ENCODE data around the gene C11orf24. TPM values are rescaled to one million over a fixed set of nuclear protein-coding genes. Genes with fewer than 3 reads are reported as not detected.

Gene C11orf24
- 10 to 100 TPM; 22.2 to 30.3 (median 27.6) TPM for polyA plus RNA-seq (ENCODE audit: insufficient read length in 4 of 4)

- DNase-seq (ENCODE audit: low read depth in 4 of 4, low spot score in 2 of 4): peak; percentile 79 to 90 (median 88)
Measured at GRCh38 chr11:68271781-68272608, at the start of gene C11orf24. TSS of gene C11orf24 (minus strand) at chr11:68271973. CDS start at chr11:68263767, 8,206 bp downstream.

GRCh38 chr11:68317147-68317785, 45.5 kb upstream of the C11orf24 start:
- no peak for DNase-seq (ENCODE audit: low read depth in 4 of 4, low spot score in 2 of 4)

GRCh38 chr11:68315171-68315920, 43.6 kb upstream of the C11orf24 start:
- DNase-seq (ENCODE audit: low read depth in 4 of 4, low spot score in 2 of 4): no peak

- DNase-seq (ENCODE audit: low read depth in 4 of 4, low spot score in 2 of 4): no peak
Measured at GRCh38 chr11:68314203-68315170, 42.7 kb upstream of the C11orf24 start.

- no peak for DNase-seq (ENCODE audit: low read depth in 4 of 4, low spot score in 2 of 4)
Measured at GRCh38 chr11:68313574-68314202, 41.9 kb upstream of the C11orf24 start.

GRCh38 chr11:68312780-68313573, 41.2 kb upstream of the C11orf24 start:
- no peak for DNase-seq (ENCODE audit: low read depth in 4 of 4, low spot score in 2 of 4)

GRCh38 chr11:68312117-68312779, 40.5 kb upstream of the C11orf24 start, which contains the start of gene LRP5:
TSS of gene LRP5 (plus strand) at chr11:68312591. CDS start at chr11:68312715, 124 bp downstream.
- DNase-seq (ENCODE audit: low read depth in 4 of 4, low spot score in 2 of 4): no peak

GRCh38 chr11:68311160-68312116, 39.7 kb upstream of the C11orf24 start:
- DNase-seq (ENCODE audit: low read depth in 4 of 4, low spot score in 2 of 4): no peak

GRCh38 chr11:68309621-68310185, 37.9 kb upstream of the C11orf24 start:
- no peak for DNase-seq (ENCODE audit: low read depth in 4 of 4, low spot score in 2 of 4)

GRCh38 chr11:68308068-68308467, 36.3 kb upstream of the C11orf24 start:
- no peak for DNase-seq (ENCODE audit: low read depth in 4 of 4, low spot score in 2 of 4)

- DNase-seq (ENCODE audit: low read depth in 4 of 4, low spot score in 2 of 4): no peak
Measured at GRCh38 chr11:68306636-68307035, 34.9 kb upstream of the C11orf24 start.

- no peak for DNase-seq (ENCODE audit: low read depth in 4 of 4, low spot score in 2 of 4)
Measured at GRCh38 chr11:68303982-68304780, 32.4 kb upstream of the C11orf24 start.

GRCh38 chr11:68303083-68303482, 31.3 kb upstream of the C11orf24 start:
- DNase-seq (ENCODE audit: low read depth in 4 of 4, low spot score in 2 of 4): no peak

- no peak for DNase-seq (ENCODE audit: low read depth in 4 of 4, low spot score in 2 of 4)
Measured at GRCh38 chr11:68302670-68303069, 30.9 kb upstream of the C11orf24 start.

- no peak for DNase-seq (ENCODE audit: low read depth in 4 of 4, low spot score in 2 of 4)
Measured at GRCh38 chr11:68302256-68302655, 30.5 kb upstream of the C11orf24 start.

All from left renal cortex interstitium (tissue), 4 donors.